Measurements from ENCODE around the gene EMILIN3. TPM values are rescaled to one million over a fixed set of nuclear protein-coding genes. Genes with fewer than 3 reads are reported as not detected.

Gene EMILIN3
- total RNA-seq, 4 donors from 2014 or later = not detected

- TF ChIP-seq CTCF (IDR thresholded peaks at IDR 0.05; ENCODE audit: low read depth) = no peak
Measured at GRCh38 chr20:41350408-41350962, 16.1 kb downstream of the EMILIN3 start.

GRCh38 chr20:41349943-41350342 lies 16.7 kb downstream of the EMILIN3 start:
- no peak for TF ChIP-seq CTCF (IDR thresholded peaks at IDR 0.05; ENCODE audit: low read depth)

GRCh38 chr20:41349266-41349665 lies 17.4 kb downstream of the EMILIN3 start:
- TF ChIP-seq CTCF (IDR thresholded peaks at IDR 0.05; ENCODE audit: low read depth) = no peak

- no peak for TF ChIP-seq CTCF (IDR thresholded peaks at IDR 0.05; ENCODE audit: low read depth)
Measured at GRCh38 chr20:41348430-41349172, 18.0 kb downstream of the EMILIN3 start.

GRCh38 chr20:41347523-41348429 lies 18.8 kb downstream of the EMILIN3 start:
- TF ChIP-seq CTCF (IDR thresholded peaks at IDR 0.05; ENCODE audit: low read depth) = no peak

- no peak for TF ChIP-seq CTCF (IDR thresholded peaks at IDR 0.05; ENCODE audit: low read depth)
Measured at GRCh38 chr20:41345729-41346067, 20.9 kb downstream of the EMILIN3 start.

Data from subcutaneous adipose tissue (tissue), 4 donors.